ENCODE results near the gene HEPACAM.

The HEPACAM gene

GRCh38 chr11:124893781-124894401 is 42.0 kb downstream of the HEPACAM start:
- no peak for TF ChIP-seq POU6F1 (CRISPR knock-in tag; IDR thresholded peaks at IDR 0.05; ENCODE audit: borderline replicate concordance, low read depth)
- no peak for TF ChIP-seq ISL1 (CRISPR knock-in tag; IDR thresholded peaks at IDR 0.05)
- no peak for TF ChIP-seq CSDC2 (CRISPR knock-in tag; IDR thresholded peaks at IDR 0.05)
- no peak for TF ChIP-seq GLIS3 (CRISPR knock-in tag; IDR thresholded peaks at IDR 0.05)
- no peak for TF ChIP-seq ZFP30 (CRISPR knock-in tag; IDR thresholded peaks at IDR 0.05)
- no peak for TF ChIP-seq RARB (CRISPR knock-in tag; IDR thresholded peaks at IDR 0.05)
- TF ChIP-seq TOX (CRISPR knock-in tag; IDR thresholded peaks at IDR 0.05; ENCODE audit: borderline replicate concordance), result no peak
- TF ChIP-seq TSHZ2 (CRISPR knock-in tag; IDR thresholded peaks at IDR 0.05), result no peak
- TF ChIP-seq ZNF8 (CRISPR knock-in tag; IDR thresholded peaks at IDR 0.05), result no peak
- TF ChIP-seq PATZ1 (CRISPR knock-in tag; IDR thresholded peaks at IDR 0.05; ENCODE audit: borderline replicate concordance), result no peak
- TF ChIP-seq ESRRG (CRISPR knock-in tag; IDR thresholded peaks at IDR 0.05), result no peak
- TF ChIP-seq CREB5 (CRISPR knock-in tag; IDR thresholded peaks at IDR 0.05; ENCODE audit: low read depth), result no peak
- TF ChIP-seq PPARA (CRISPR knock-in tag; IDR thresholded peaks at IDR 0.05; ENCODE audit: borderline replicate concordance), result no peak
- TF ChIP-seq OSR1 (CRISPR knock-in tag; IDR thresholded peaks at IDR 0.05), result no peak
- no peak for TF ChIP-seq ARNTL (CRISPR knock-in tag; IDR thresholded peaks at IDR 0.05; ENCODE audit: borderline replicate concordance, low read depth)
- TF ChIP-seq SNAI2 (CRISPR knock-in tag; IDR thresholded peaks at IDR 0.05), result no peak
- no peak for TF ChIP-seq ZFP3 (CRISPR knock-in tag; IDR thresholded peaks at IDR 0.05)
- no peak for TF ChIP-seq ZNF565 (CRISPR knock-in tag; conservative IDR thresholded peaks at IDR 0.05; ENCODE audit: low read depth)

GRCh38 chr11:124892750-124893454 is 42.9 kb downstream of the HEPACAM start:
- no peak for TF ChIP-seq ZNF565 (CRISPR knock-in tag; conservative IDR thresholded peaks at IDR 0.05; ENCODE audit: low read depth)
- no peak for TF ChIP-seq PPARA (CRISPR knock-in tag; IDR thresholded peaks at IDR 0.05; ENCODE audit: borderline replicate concordance)
- no peak for ATAC-seq

More at GRCh38 chr11:124893781-124894401, 42.0 kb downstream of the HEPACAM start:
- ATAC-seq, result no peak

- ATAC-seq, result no peak
- TF ChIP-seq TSHZ2 (CRISPR knock-in tag; IDR thresholded peaks at IDR 0.05) (no peak), CSDC2 (CRISPR knock-in tag; IDR thresholded peaks at IDR 0.05) (no peak), ISL1 (CRISPR knock-in tag; IDR thresholded peaks at IDR 0.05) (no peak), ZNF70 (CRISPR knock-in tag; IDR thresholded peaks at IDR 0.05) (no peak), ZC3H10 (CRISPR knock-in tag; IDR thresholded peaks at IDR 0.05) (no peak), POU6F1 (CRISPR knock-in tag; IDR thresholded peaks at IDR 0.05; ENCODE audit: borderline replicate concordance, low read depth) (no peak), ZFP3 (CRISPR knock-in tag; IDR thresholded peaks at IDR 0.05) (no peak), CREB5 (CRISPR knock-in tag; IDR thresholded peaks at IDR 0.05; ENCODE audit: low read depth) (no peak), PATZ1 (CRISPR knock-in tag; IDR thresholded peaks at IDR 0.05; ENCODE audit: borderline replicate concordance) (no peak), ARNTL (CRISPR knock-in tag; IDR thresholded peaks at IDR 0.05; ENCODE audit: borderline replicate concordance, low read depth) (no peak)
Observed at GRCh38 chr11:124892146-124892545, 43.7 kb downstream of the HEPACAM start.
